Measurements from ENCODE around the gene EXOSC7.

The EXOSC7 gene

DNA sequence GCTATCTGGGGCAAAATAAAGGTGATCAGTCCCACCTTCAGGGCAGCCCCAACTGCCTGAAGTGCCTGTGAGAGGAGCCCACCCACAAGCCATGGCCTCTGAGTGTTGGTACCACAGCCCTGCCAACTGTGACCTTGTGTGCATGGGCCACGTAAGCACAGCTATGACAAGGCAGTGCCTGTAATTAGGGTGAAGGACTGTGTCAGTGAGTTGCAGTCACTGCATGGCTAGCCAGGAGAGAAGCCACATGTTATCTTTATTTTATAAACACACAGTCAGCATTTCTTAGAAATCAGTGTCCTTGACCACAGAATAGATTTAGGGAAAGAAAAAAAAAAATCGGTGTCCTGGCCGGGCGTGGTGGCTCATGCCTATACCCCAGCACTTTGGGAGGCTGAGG, 24.8 kb downstream of the EXOSC7 start:
- no peaks in the 10 kb centered on the region for H3K9me3 ChIP-seq (ENCODE audit: insufficient read depth, low read length)
- peaks cover 25% of the 10 kb centered on the region; the same call in 1 of the 2 replicates for H3K36me3 ChIP-seq (ENCODE audit: low read length)
- TF ChIP-seq EZH2phosphoT487 (conservative IDR thresholded peaks at IDR 0.05; ENCODE audit: low read length), result no peak
- TF ChIP-seq, protein P1, sequence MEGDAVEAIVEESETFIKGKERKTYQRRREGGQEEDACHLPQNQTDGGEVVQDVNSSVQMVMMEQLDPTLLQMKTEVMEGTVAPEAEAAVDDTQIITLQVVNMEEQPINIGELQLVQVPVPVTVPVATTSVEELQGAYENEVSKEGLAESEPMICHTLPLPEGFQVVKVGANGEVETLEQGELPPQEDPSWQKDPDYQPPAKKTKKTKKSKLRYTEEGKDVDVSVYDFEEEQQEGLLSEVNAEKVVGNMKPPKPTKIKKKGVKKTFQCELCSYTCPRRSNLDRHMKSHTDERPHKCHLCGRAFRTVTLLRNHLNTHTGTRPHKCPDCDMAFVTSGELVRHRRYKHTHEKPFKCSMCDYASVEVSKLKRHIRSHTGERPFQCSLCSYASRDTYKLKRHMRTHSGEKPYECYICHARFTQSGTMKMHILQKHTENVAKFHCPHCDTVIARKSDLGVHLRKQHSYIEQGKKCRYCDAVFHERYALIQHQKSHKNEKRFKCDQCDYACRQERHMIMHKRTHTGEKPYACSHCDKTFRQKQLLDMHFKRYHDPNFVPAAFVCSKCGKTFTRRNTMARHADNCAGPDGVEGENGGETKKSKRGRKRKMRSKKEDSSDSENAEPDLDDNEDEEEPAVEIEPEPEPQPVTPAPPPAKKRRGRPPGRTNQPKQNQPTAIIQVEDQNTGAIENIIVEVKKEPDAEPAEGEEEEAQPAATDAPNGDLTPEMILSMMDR (IDR thresholded peaks at IDR 0.05; ENCODE audit: insufficient read depth, low read length, poor library complexity, severe bottlenecking), result no peak
- H4K20me1 ChIP-seq (ENCODE audit: low read depth, low read length), result no peaks in the 10 kb centered on the region
- H3K79me2 ChIP-seq (ENCODE audit: insufficient read depth, low read length), result 0 out of 2 replicates have a peak, but pooled peaks cover 3% of the 10 kb centered on the region
- no peak overlapping the region for H3K9ac ChIP-seq (ENCODE audit: low read length)
- H3K9me2 ChIP-seq (replicated peaks; ENCODE audit: insufficient read depth, low read length), result no peaks in the 10 kb centered on the region
- no peaks in the 10 kb centered on the region for H3K27me3 ChIP-seq (ENCODE audit: low read length)
- H3K4me3 ChIP-seq (ENCODE audit: insufficient read depth, low read length, poor library complexity, severe bottlenecking), result no peak overlapping the region
- no peak overlapping the region for H3K4me2 ChIP-seq (ENCODE audit: low read depth, low read length, poor library complexity, severe bottlenecking)
- no peak overlapping the region for H3K27ac ChIP-seq (ENCODE audit: low read depth, low read length)
- no peak overlapping the region for H2AFZ ChIP-seq (ENCODE audit: low read depth, low read length, severe bottlenecking)
- no peaks in the 10 kb centered on the region for H3F3A ChIP-seq (ENCODE audit: insufficient read depth)

DNA sequence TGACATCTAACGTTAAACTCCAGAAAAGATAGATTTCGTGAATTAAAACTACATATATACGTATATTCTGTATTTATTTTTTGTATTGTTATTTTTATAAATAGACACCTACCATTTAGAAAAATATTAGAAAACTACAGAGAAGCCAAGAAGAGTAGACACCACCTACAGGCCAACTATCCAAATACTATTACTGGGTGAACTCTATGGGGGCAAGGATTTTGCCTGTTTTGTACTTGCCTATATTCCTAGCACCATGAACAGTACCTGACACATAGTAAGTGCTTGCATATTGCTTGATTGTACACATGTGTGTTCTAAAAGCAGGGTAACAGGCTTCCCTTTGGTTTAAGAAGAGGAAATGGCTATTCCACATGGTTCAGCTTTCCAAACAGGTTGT, 25.7 kb downstream of the EXOSC7 start:
- no peak for TF ChIP-seq EZH2phosphoT487 (conservative IDR thresholded peaks at IDR 0.05; ENCODE audit: low read length)
- TF ChIP-seq, protein P1 (IDR thresholded peaks at IDR 0.05; ENCODE audit: insufficient read depth, low read length, poor library complexity, severe bottlenecking), result no peak
- 0 out of 2 replicates have a peak, but pooled peaks cover 3% of the 10 kb centered on the region for H3K79me2 ChIP-seq (ENCODE audit: insufficient read depth, low read length)
- H3K9me3 ChIP-seq (ENCODE audit: insufficient read depth, low read length), result no peaks in the 10 kb centered on the region
- H3K4me3 ChIP-seq (ENCODE audit: insufficient read depth, low read length, poor library complexity, severe bottlenecking), result no peak overlapping the region
- no peaks in the 10 kb centered on the region for H3F3A ChIP-seq (ENCODE audit: insufficient read depth)
- H3K27ac ChIP-seq (ENCODE audit: low read depth, low read length), result no peak overlapping the region
- H3K4me2 ChIP-seq (ENCODE audit: low read depth, low read length, poor library complexity, severe bottlenecking), result no peak overlapping the region
- H3K27me3 ChIP-seq (ENCODE audit: low read length), result no peaks in the 10 kb centered on the region
- H3K36me3 ChIP-seq (ENCODE audit: low read length), result peaks cover 25% of the 10 kb centered on the region; the same call in 1 of the 2 replicates
- H4K20me1 ChIP-seq (ENCODE audit: low read depth, low read length), result no peaks in the 10 kb centered on the region
- H3K9ac ChIP-seq (ENCODE audit: low read length), result no peak overlapping the region
- H3K9me2 ChIP-seq (replicated peaks; ENCODE audit: insufficient read depth, low read length), result no peaks in the 10 kb centered on the region
- no peak overlapping the region for H2AFZ ChIP-seq (ENCODE audit: low read depth, low read length, severe bottlenecking)

DNA sequence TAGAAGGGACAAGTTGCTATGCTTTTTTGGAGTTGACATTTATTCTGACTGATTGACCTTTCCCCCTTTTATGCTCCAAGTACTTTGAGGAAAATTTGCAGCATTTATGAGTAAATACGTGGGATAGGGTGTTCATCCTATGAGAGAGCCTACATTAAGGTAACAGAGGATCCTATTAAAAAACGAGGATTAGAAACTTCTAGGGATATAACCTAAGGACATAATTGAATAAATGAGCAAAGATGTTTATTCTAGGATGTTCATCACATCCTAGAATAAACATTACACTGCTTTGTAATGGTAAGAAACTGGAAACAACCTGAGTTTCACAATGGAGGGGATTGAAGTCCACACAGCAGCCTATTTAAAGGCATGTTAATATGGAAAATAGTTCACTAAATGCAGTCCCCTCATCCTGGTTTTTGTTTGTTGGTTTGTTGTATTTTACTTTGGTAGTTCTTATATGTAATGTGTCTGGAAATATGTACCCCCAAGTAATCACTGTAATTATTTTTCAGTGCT, 26.2 kb downstream of the EXOSC7 start:
- Histone ChIP-seq H3K9me3 (ENCODE audit: insufficient read depth, low read length) (no peaks in the 10 kb centered on the region), H3K36me3 (ENCODE audit: low read length) (peaks cover 25% of the 10 kb centered on the region; the same call in 1 of the 2 replicates), H3K27me3 (ENCODE audit: low read length) (no peaks in the 10 kb centered on the region), H3K9ac (ENCODE audit: low read length) (no peak overlapping the region), H4K20me1 (ENCODE audit: low read depth, low read length) (no peaks in the 10 kb centered on the region), H3K4me3 (ENCODE audit: insufficient read depth, low read length, poor library complexity, severe bottlenecking) (no peak overlapping the region), H2AFZ (ENCODE audit: low read depth, low read length, severe bottlenecking) (no peak overlapping the region), H3F3A (ENCODE audit: insufficient read depth) (no peaks in the 10 kb centered on the region), H3K79me2 (ENCODE audit: insufficient read depth, low read length) (0 out of 2 replicates have a peak, but pooled peaks cover 3% of the 10 kb centered on the region), H3K27ac (ENCODE audit: low read depth, low read length) (no peak overlapping the region), H3K9me2 (replicated peaks; ENCODE audit: insufficient read depth, low read length) (no peaks in the 10 kb centered on the region), H3K4me2 (ENCODE audit: low read depth, low read length, poor library complexity, severe bottlenecking) (no peak overlapping the region)
- TF ChIP-seq, protein P1 (IDR thresholded peaks at IDR 0.05; ENCODE audit: insufficient read depth, low read length, poor library complexity, severe bottlenecking), result no peak
- TF ChIP-seq EZH2phosphoT487 (conservative IDR thresholded peaks at IDR 0.05; ENCODE audit: low read length), result no peak

Measured in SU-DHL-6 (cell line).